ENCODE results near the gene GPR171. TPM values are rescaled to one million over a fixed set of nuclear protein-coding genes. Genes with fewer than 3 reads are reported as not detected.

Gene GPR171
- total and polyA plus RNA-seq, 2 experiments from 2014 or later: not detected

- no peak overlapping the region for H3K4me2 ChIP-seq (ENCODE audit: unreplicated experiment)
- H3K4me3 ChIP-seq: no peak overlapping the region
- no peak overlapping the region for H2AFZ ChIP-seq
- H3K36me3 ChIP-seq (ENCODE audit: low read depth): no peaks in the 10 kb centered on the region
- in situ Hi-C loops (cut with MboI): no loop called here
- H3K4me1 ChIP-seq (ENCODE audit: insufficient read depth): peaks cover 11% of the 10 kb centered on the region
- H3K27ac ChIP-seq: no peak overlapping the region
- TF ChIP-seq EZH2phosphoT487 (IDR thresholded peaks at IDR 0.05; ENCODE audit: insufficient read depth, low read depth) (no peak), EZH2 (IDR thresholded peaks at IDR 0.05; ENCODE audit: insufficient read depth, poor library complexity, severe bottlenecking) (no peak)
- H3K9ac ChIP-seq: no peak overlapping the region
- no peaks in the 10 kb centered on the region for H3K27me3 ChIP-seq (replicated peaks; ENCODE audit: insufficient read depth)
- no peaks in the 10 kb centered on the region; the same call in 1 of the 2 replicates for H3K9me2 ChIP-seq (ENCODE audit: insufficient read depth)
- no peaks in the 10 kb centered on the region for H3F3A ChIP-seq (ENCODE audit: insufficient read depth)
- DNase-seq: no peak
- H3K79me2 ChIP-seq (ENCODE audit: insufficient read depth): no peaks in the 10 kb centered on the region
- H3K9me3 ChIP-seq (ENCODE audit: low read depth): no peaks in the 10 kb centered on the region
- H4K20me1 ChIP-seq (ENCODE audit: insufficient read depth): no peaks in the 10 kb centered on the region
These were observed 6.6 kb downstream of the GPR171 start for GRCh38 chr3:151196434-151196833.

- no peaks in the 10 kb centered on the region; the same call in 1 of the 2 replicates for H3K9me2 ChIP-seq (ENCODE audit: insufficient read depth)
- no peak overlapping the region for H2AFZ ChIP-seq
- H3K79me2 ChIP-seq (ENCODE audit: insufficient read depth): no peaks in the 10 kb centered on the region
- H3K9me3 ChIP-seq (ENCODE audit: low read depth): no peaks in the 10 kb centered on the region
- peaks cover 11% of the 10 kb centered on the region for H3K4me1 ChIP-seq (ENCODE audit: insufficient read depth)
- no peaks in the 10 kb centered on the region for H3F3A ChIP-seq (ENCODE audit: insufficient read depth)
- in situ Hi-C loops (cut with MboI): no loop called here
- TF ChIP-seq EZH2phosphoT487 (IDR thresholded peaks at IDR 0.05; ENCODE audit: insufficient read depth, low read depth): no peak
- no peak overlapping the region for H3K4me3 ChIP-seq
- H3K36me3 ChIP-seq (ENCODE audit: low read depth): no peaks in the 10 kb centered on the region
- no peaks in the 10 kb centered on the region for H3K27me3 ChIP-seq (replicated peaks; ENCODE audit: insufficient read depth)
- H3K9ac ChIP-seq: no peak overlapping the region
- no peaks in the 10 kb centered on the region for H4K20me1 ChIP-seq (ENCODE audit: insufficient read depth)
- no peak for DNase-seq
- H3K4me2 ChIP-seq (ENCODE audit: unreplicated experiment): no peak overlapping the region
- no peak overlapping the region for H3K27ac ChIP-seq
- WGBS, 2 experiments (ENCODE audit: low coverage in 1 of 2, low lambda C conversion rate in 2 of 2, missing lambda C conversion rate in 2 of 2): 47 to 56% methylated on average over 1 of the region's 1 CpG
These were observed 7.2 kb downstream of the GPR171 start for GRCh38 chr3:151195826-151196225.

GRCh38 chr3:151192545-151192944 is 10.5 kb downstream of the GPR171 start:
- Histone ChIP-seq H3K27me3 (replicated peaks; ENCODE audit: insufficient read depth) (no peaks in the 10 kb centered on the region), H3K9me3 (ENCODE audit: low read depth) (no peaks in the 10 kb centered on the region), H3F3A (ENCODE audit: insufficient read depth) (no peaks in the 10 kb centered on the region), H3K4me1 (ENCODE audit: insufficient read depth) (peaks cover 1% of the 10 kb centered on the region; the same call in 1 of the 2 replicates), H3K4me2 (ENCODE audit: unreplicated experiment) (no peak overlapping the region), H2AFZ (no peak overlapping the region), H3K9ac (no peak overlapping the region), H4K20me1 (ENCODE audit: insufficient read depth) (no peaks in the 10 kb centered on the region), H3K9me2 (ENCODE audit: insufficient read depth) (no peaks in the 10 kb centered on the region; the same call in 1 of the 2 replicates), H3K79me2 (ENCODE audit: insufficient read depth) (no peaks in the 10 kb centered on the region), H3K4me3 (no peak overlapping the region), H3K27ac (no peak overlapping the region), H3K36me3 (ENCODE audit: low read depth) (no peaks in the 10 kb centered on the region)
- TF ChIP-seq EZH2 (IDR thresholded peaks at IDR 0.05; ENCODE audit: insufficient read depth, poor library complexity, severe bottlenecking) (no peak), EZH2phosphoT487 (IDR thresholded peaks at IDR 0.05; ENCODE audit: insufficient read depth, low read depth) (no peak)
- WGBS, 2 experiments (ENCODE audit: low coverage in 1 of 2, low lambda C conversion rate in 2 of 2, missing lambda C conversion rate in 2 of 2): 94 to 98% methylated on average over 6 of the region's 6 CpGs
- DNase-seq: no peak
- in situ Hi-C loops (cut with MboI): no loop called here

- Histone ChIP-seq H3K27ac (no peak overlapping the region), H2AFZ (no peak overlapping the region), H3K4me1 (ENCODE audit: insufficient read depth) (no peaks in the 10 kb centered on the region), H3K9ac (no peak overlapping the region), H3K36me3 (ENCODE audit: low read depth) (no peaks in the 10 kb centered on the region), H3K9me3 (ENCODE audit: low read depth) (no peaks in the 10 kb centered on the region), H3K9me2 (ENCODE audit: insufficient read depth) (no peaks in the 10 kb centered on the region; the same call in 1 of the 2 replicates), H3K79me2 (ENCODE audit: insufficient read depth) (no peaks in the 10 kb centered on the region), H4K20me1 (ENCODE audit: insufficient read depth) (no peaks in the 10 kb centered on the region), H3K4me2 (ENCODE audit: unreplicated experiment) (no peak overlapping the region), H3K27me3 (replicated peaks; ENCODE audit: insufficient read depth) (no peaks in the 10 kb centered on the region), H3F3A (ENCODE audit: insufficient read depth) (no peaks in the 10 kb centered on the region), H3K4me3 (no peak overlapping the region)
- no peak for DNase-seq
- in situ Hi-C loops (cut with MboI): no loop called here
- TF ChIP-seq EZH2phosphoT487 (IDR thresholded peaks at IDR 0.05; ENCODE audit: insufficient read depth, low read depth) (no peak), EZH2 (IDR thresholded peaks at IDR 0.05; ENCODE audit: insufficient read depth, poor library complexity, severe bottlenecking) (no peak)
- 85 to 94% methylated on average over 1 of the region's 1 CpG for WGBS, 2 experiments (ENCODE audit: low coverage in 1 of 2, low lambda C conversion rate in 2 of 2, missing lambda C conversion rate in 2 of 2)
These were observed 11.9 kb downstream of the GPR171 start for GRCh38 chr3:151191095-151191494.

GRCh38 chr3:151183265-151183671 is 19.7 kb downstream of the GPR171 start:
- Histone ChIP-seq H3K27ac (no peak overlapping the region), H3K9ac (no peak overlapping the region), H4K20me1 (ENCODE audit: insufficient read depth) (no peaks in the 10 kb centered on the region), H3K4me2 (ENCODE audit: unreplicated experiment) (no peak overlapping the region), H3K4me3 (no peak overlapping the region), H3K79me2 (ENCODE audit: insufficient read depth) (no peaks in the 10 kb centered on the region), H3K27me3 (replicated peaks; ENCODE audit: insufficient read depth) (no peaks in the 10 kb centered on the region), H3K36me3 (ENCODE audit: low read depth) (no peaks in the 10 kb centered on the region), H3K9me2 (ENCODE audit: insufficient read depth) (no peaks in the 10 kb centered on the region), H3K9me3 (ENCODE audit: low read depth) (no peaks in the 10 kb centered on the region), H3K4me1 (ENCODE audit: insufficient read depth) (no peaks in the 10 kb centered on the region), H2AFZ (no peak overlapping the region), H3F3A (ENCODE audit: insufficient read depth) (no peaks in the 10 kb centered on the region)
- DNase-seq: no peak
- WGBS, 2 experiments (ENCODE audit: low coverage in 1 of 2, low lambda C conversion rate in 2 of 2, missing lambda C conversion rate in 2 of 2): 84 to 86% methylated on average over 5 of the region's 5 CpGs
- TF ChIP-seq EZH2phosphoT487 (IDR thresholded peaks at IDR 0.05; ENCODE audit: insufficient read depth, low read depth): no peak
- no peak for TF ChIP-seq EZH2 (IDR thresholded peaks at IDR 0.05; ENCODE audit: insufficient read depth, poor library complexity, severe bottlenecking)
- in situ Hi-C loops (cut with MboI): no loop called here

Measured in GM23248 (cell line).